ENCODE data around the gene AGAP9. TPM values are rescaled to one million over a fixed set of nuclear protein-coding genes. Genes with fewer than 3 reads are reported as not detected.
A peak's percentile ranks its signal among the peaks of the same experiment; 100 is the strongest.
"Not testable (repeated sequence)": the region's sequence is repeated elsewhere in the genome, so short reads cannot be mapped to it uniquely, and the experiment has no call there.

Gene AGAP9
- total and polyA plus RNA-seq, 2 experiments from 2014 or later = 2.6 to 3.7 TPM

DNA sequence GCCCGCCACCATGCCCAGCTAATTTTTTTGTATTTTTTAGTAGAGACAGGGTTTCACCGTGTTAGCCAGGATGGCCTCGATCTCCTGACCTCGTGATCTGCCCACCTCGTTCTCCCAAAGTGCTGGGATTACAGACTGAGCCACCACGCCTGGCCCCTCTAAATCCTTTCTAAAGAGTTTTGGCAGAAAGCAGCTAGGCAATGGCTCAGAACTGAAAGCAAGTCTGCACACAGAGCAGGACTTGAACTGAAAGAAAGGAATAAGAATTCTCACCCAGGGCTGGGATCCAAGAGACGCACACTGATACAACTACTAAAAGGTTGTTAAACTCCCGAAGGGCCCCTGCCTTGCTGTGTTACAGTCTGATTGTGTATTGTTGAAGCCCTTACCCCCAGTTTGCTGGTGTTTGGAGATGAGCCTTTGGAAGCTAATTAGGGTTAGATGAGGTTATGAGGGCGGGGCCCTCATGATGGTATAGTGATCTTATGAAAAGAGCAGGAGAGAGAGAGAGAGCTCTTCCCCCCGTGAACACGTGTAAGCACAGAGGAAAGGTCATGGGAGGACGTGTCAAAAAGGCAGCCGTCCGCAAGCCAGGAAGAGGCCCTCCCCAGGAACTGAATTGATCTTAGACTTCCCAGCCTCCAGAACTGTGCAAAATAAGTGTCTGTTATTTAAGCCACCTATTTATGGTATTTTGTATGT is 58.1 kb downstream of the AGAP9 start:
- 64 to 71% methylated on average over 14 of the region's 14 CpGs for WGBS, 2 experiments (ENCODE audit: low coverage in 1 of 2, low lambda C conversion rate in 2 of 2, missing lambda C conversion rate in 2 of 2)
- H3K9me3 ChIP-seq (ENCODE audit: low read depth); H3K4me1 ChIP-seq (ENCODE audit: insufficient read depth); H3K79me2 ChIP-seq (ENCODE audit: insufficient read depth); H3K36me3 ChIP-seq (ENCODE audit: low read depth); H3K4me2 ChIP-seq (ENCODE audit: unreplicated experiment); H3K4me3 ChIP-seq; H3K9me2 ChIP-seq (ENCODE audit: insufficient read depth); H3K27me3 ChIP-seq (replicated peaks; ENCODE audit: insufficient read depth); H3K9ac ChIP-seq; DNase-seq; H3F3A ChIP-seq (ENCODE audit: insufficient read depth); H4K20me1 ChIP-seq (ENCODE audit: insufficient read depth); H2AFZ ChIP-seq; H3K27ac ChIP-seq; in situ Hi-C loops (cut with MboI): not testable (repeated sequence)

GRCh38 chr10:47462577-47463358 is 60.7 kb downstream of the AGAP9 start:
- H3K79me2 ChIP-seq (ENCODE audit: insufficient read depth); H3K4me3 ChIP-seq; H3K9me2 ChIP-seq (ENCODE audit: insufficient read depth); H3K9ac ChIP-seq; H3K27me3 ChIP-seq (replicated peaks; ENCODE audit: insufficient read depth); H3K27ac ChIP-seq; in situ Hi-C loops (cut with MboI); H4K20me1 ChIP-seq (ENCODE audit: insufficient read depth); H2AFZ ChIP-seq; H3K9me3 ChIP-seq (ENCODE audit: low read depth); H3K36me3 ChIP-seq (ENCODE audit: low read depth); H3K4me2 ChIP-seq (ENCODE audit: unreplicated experiment); DNase-seq; H3F3A ChIP-seq (ENCODE audit: insufficient read depth): not testable (repeated sequence)
- H3K4me1 ChIP-seq (ENCODE audit: insufficient read depth) = peaks cover 21% of the 10 kb centered on the region
- WGBS, 2 experiments (ENCODE audit: low coverage in 1 of 2, low lambda C conversion rate in 2 of 2, missing lambda C conversion rate in 2 of 2) = no CpG with 5 or more reads among the region's 9 CpGs

GRCh38 chr10:47461261-47461687 is 62.2 kb downstream of the AGAP9 start:
- DNase-seq = peak; percentile 94
- Histone ChIP-seq H3K9ac (peak overlapping the region; percentile 83), H3K27ac (peak overlapping the region; percentile 95), H3K4me2 (ENCODE audit: unreplicated experiment) (peak overlapping the region; percentile 46), H3K4me1 (ENCODE audit: insufficient read depth) (peaks cover 21% of the 10 kb centered on the region), H2AFZ (peak overlapping the region; percentile 62), H3K4me3 (peak overlapping the region; percentile 33)
- H4K20me1 ChIP-seq (ENCODE audit: insufficient read depth); H3F3A ChIP-seq (ENCODE audit: insufficient read depth); H3K36me3 ChIP-seq (ENCODE audit: low read depth); H3K9me3 ChIP-seq (ENCODE audit: low read depth); H3K27me3 ChIP-seq (replicated peaks; ENCODE audit: insufficient read depth); H3K9me2 ChIP-seq (ENCODE audit: insufficient read depth); in situ Hi-C loops (cut with MboI); H3K79me2 ChIP-seq (ENCODE audit: insufficient read depth): not testable (repeated sequence)
- WGBS, 2 experiments (ENCODE audit: low coverage in 1 of 2, low lambda C conversion rate in 2 of 2, missing lambda C conversion rate in 2 of 2) = 2 to 9% methylated on average over 17 to 23 of the region's 37 CpGs

- Histone ChIP-seq H3K9me2 (ENCODE audit: insufficient read depth) (no peaks in the 10 kb centered on the region), H3K9ac (peak overlapping the region; percentile 50), H3K4me2 (ENCODE audit: unreplicated experiment) (peak overlapping the region; percentile 55), H3K4me1 (ENCODE audit: insufficient read depth) (peaks cover 21% of the 10 kb centered on the region), H3K9me3 (ENCODE audit: low read depth) (no peaks in the 10 kb centered on the region), H3F3A (ENCODE audit: insufficient read depth) (no peaks in the 10 kb centered on the region), H4K20me1 (ENCODE audit: insufficient read depth) (no peaks in the 10 kb centered on the region), H3K36me3 (ENCODE audit: low read depth) (no peaks in the 10 kb centered on the region), H3K27ac (peak overlapping the region; percentile 83), H3K27me3 (replicated peaks; ENCODE audit: insufficient read depth) (no peaks in the 10 kb centered on the region), H2AFZ (0 out of 2 replicates have a peak overlapping the region, but pooled peaks have one; percentile 35), H3K79me2 (ENCODE audit: insufficient read depth) (no peaks in the 10 kb centered on the region), H3K4me3 (no peak overlapping the region)
- WGBS, 2 experiments (ENCODE audit: low coverage in 1 of 2, low lambda C conversion rate in 2 of 2, missing lambda C conversion rate in 2 of 2) = 25 to 37% methylated on average over 4 of the region's 4 CpGs
- in situ Hi-C loops (cut with MboI) = no loop called here
- peak; percentile 90 for DNase-seq
- TF ChIP-seq EZH2 (IDR thresholded peaks at IDR 0.05; ENCODE audit: insufficient read depth, poor library complexity, severe bottlenecking) = no peak
Observed at GRCh38 chr10:47458466-47459154, 64.8 kb downstream of the AGAP9 start.

All from GM23248 (cell line).